HuH-7 (cell line): ENCODE measurements around the gene KCTD15.

Source experiments
- DNase-seq: peaks from one replicate; pipeline ENCODE4 v3.0.0; 2011; ENCODE audit warnings: low spot score

Gene KCTD15

GRCh38 chr19:33797802-33798671, 1.4 kb downstream of the KCTD15 start:
- peak; percentile 63 for DNase-seq

GRCh38 chr19:33798681-33799111, 2.0 kb downstream of the KCTD15 start:
- DNase-seq, result no peak

- no peak for DNase-seq
Observed at GRCh38 chr19:33799476-33799875, 2.8 kb downstream of the KCTD15 start.

DNA sequence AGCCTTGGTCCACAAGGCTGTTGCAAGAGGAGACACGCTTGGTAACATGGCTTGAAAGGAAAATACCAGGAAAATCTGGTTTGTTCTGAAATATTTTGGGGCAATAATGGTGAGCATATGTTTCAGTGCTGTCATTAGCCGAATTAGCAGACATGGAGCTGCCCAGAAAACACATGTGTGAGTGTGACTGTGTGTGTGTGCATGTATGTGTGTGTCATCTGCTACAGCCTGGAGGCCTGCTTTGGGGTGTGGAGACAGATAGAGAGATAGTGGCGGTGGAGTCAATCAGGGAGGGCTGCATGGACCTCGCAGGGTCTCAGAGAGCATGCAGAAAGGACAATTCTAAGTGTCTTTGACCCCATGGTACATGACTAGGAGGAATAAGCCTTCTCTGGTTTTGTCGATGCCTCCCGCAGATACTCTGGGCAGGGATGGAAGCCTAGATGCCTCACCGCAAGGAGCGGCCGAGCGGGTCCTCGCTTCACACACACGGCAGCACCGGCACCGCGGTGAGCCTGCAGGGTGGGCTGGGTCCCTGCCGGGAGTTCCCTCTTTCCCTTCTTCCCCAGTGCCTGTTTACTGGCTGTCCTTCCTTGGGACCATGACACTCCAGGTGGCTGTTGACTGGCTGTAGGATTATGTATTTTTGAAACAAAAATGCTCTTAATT, 3.5 kb downstream of the KCTD15 start:
- DNase-seq, result no peak

DNA sequence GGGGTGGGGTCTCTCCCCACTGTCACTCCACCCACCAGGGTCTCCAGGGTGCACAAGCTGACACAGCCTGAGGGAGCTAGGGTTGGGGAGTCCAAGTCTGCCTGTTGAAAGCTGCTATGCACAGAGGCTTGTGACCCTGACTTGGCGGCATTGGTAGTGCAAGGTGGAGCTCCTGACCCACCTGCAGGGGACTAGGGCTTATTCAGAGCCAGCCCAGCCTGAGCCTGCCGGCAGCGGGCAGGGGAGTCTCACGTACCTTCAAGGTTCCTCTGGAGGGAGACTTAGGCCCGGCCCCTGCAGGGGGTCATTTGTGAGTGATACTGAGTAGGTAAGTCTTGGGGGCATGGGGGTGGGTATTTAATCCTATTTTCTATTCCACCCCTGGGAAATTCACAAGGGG, 4.7 kb downstream of the KCTD15 start:
- no peak for DNase-seq

GRCh38 chr19:33802001-33802400, 5.3 kb downstream of the KCTD15 start:
- DNase-seq, result no peak

- DNase-seq, result no peak
Observed at GRCh38 chr19:33802801-33803200, 6.1 kb downstream of the KCTD15 start.

DNA sequence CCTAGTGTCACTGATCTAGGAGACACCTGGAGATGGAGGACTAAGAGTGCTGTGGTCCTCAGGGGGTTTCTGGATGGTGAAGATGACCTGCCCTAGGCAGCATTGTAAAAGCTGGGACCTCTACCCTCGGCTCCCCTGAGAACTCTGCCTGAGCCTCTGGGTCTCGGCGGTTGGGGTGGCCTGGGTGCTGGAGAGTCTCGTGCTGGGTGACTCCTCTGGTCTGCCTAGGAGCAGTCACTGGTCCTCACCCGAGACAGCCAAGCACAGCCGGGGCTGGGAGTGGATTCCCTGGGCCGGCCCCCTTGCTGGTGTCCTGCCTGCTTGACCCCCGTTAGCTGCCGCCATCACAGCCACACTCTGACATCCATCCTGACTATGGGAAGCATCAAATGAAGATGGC, 6.7 kb downstream of the KCTD15 start:
- DNase-seq, result no peak

- DNase-seq, result peak; percentile 93
Observed at GRCh38 chr19:33804021-33804799, 7.5 kb downstream of the KCTD15 start.

- no peak for DNase-seq
Observed at GRCh38 chr19:33805313-33805712, 8.6 kb downstream of the KCTD15 start.

- DNase-seq, result no peak
Observed at GRCh38 chr19:33805840-33806433, 9.3 kb downstream of the KCTD15 start.

DNA sequence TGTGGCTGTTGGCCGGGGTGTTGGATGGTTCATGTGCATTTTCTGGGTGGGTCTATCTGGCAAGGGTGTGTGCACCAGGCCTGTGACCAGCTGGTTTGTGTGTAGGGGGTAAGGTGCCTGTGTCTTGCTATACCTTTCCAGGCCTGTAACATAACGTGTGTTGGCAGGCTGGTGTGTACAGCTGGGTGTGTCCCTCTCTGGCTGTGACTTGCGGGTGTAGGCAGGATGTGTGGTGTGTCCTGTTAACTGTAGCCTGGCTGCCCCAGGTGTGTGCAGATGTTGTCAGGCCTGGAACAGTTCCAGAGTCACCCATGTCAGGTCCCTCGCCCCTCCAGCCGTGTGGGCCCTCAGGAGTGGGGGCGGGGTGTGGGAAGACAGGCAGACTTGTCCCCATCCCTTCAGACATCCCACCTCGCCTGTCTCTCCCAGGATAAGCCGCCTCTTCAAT, 9.8 kb downstream of the KCTD15 start:
- DNase-seq, result no peak

GRCh38 chr19:33808399-33808798, 11.7 kb downstream of the KCTD15 start:
- no peak for DNase-seq

GRCh38 chr19:33809960-33810359, 13.3 kb downstream of the KCTD15 start:
- no peak for DNase-seq

DNA sequence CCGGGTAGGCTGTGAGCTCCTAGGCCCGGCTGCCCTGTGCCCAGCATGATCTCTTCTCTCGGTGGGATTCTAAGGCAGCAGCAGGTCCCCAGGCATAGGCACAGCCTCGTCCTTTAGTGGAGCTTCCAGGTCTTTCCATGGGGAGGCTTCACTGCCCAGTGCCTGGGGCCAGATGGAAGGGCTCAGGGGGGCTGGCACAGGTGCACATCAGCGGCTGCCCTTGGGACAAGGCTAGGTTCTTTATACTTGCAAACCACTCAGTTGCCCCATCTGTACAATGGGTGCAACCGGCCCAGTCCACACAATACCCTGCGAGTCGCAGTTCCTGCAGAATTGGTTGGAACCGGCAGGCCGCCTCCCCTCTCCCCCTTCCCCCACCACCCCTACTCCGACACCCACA, 14.2 kb downstream of the KCTD15 start:
- no peak for DNase-seq

GRCh38 chr19:33811246-33811645, 14.6 kb downstream of the KCTD15 start:
- DNase-seq, result no peak

DNA sequence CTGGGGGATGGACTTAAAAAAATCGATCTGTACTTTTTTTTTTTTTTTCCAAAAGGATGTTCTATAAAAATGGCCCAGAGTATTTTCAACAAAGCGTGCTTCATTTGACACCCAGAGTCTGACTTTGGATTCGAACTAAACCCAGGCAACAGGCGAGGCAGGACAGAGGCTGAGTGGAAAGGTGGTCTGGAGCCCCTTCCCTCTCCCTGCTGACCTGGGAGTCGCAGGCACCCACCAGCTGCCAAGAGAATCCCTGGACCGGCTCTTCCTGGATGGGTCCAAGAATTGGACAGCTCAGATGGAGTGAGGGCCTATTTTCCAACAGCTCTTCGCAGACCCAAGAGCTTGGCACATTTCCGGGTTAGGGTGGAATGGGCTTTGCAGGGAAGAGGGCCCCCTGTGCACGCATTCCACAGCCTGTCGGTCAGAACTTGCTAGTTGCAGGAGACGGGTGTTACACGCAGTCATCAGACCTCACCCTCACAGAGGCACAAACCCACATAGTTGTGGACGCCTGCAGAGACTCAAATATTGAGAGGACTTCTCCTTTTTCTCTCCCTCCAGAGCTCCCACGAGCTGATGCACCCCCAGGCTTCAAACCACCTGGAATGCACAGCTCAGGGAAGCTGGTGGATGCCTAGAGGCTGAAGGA, 15.2 kb downstream of the KCTD15 start:
- no peak for DNase-seq

DNA sequence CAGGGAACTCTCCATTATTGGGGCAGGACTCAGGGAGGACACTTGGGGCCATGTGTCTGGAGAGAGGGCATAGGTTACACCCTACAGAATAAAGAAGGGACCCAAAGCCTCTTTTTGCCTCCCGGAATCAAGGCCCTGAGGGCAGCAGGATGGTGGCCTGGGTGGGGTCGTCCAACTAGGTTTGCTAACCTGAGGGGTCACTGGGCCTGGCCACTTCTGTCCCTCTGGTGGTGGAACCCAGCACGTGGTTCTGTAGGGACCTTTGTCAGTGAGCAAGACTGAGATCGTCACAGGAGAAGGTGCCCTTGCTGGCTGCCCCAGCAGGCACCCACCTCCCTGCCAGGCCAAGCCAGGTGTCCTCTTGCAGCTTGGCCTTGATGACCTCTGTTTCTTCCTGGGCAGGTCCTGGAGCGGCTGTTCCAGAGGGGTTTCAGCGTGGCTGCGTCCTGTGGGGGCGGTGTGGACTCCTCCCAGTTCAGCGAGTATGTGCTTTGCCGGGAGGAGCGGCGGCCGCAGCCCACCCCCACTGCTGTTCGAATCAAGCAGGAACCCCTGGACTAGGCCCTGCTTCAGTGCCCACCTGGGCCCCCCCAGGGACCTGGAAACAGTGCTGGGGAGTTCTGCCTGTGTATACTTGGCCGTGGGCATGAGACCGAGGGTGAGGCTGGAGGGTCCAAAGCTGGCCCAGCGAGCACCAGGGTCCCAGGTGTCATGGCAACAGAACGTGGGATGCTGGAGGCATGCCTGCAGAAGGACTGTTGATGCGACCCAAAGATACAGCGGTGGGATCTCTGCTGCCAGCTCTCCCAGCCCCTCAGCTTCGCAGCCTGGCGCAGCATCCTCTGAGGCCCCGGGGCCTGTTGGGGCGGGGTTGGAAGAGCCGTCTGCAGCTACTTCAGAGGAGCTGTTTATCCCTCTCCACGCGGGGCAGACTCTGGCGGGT, 16.0 kb downstream of the KCTD15 start:
- DNase-seq, result no peak

DNA sequence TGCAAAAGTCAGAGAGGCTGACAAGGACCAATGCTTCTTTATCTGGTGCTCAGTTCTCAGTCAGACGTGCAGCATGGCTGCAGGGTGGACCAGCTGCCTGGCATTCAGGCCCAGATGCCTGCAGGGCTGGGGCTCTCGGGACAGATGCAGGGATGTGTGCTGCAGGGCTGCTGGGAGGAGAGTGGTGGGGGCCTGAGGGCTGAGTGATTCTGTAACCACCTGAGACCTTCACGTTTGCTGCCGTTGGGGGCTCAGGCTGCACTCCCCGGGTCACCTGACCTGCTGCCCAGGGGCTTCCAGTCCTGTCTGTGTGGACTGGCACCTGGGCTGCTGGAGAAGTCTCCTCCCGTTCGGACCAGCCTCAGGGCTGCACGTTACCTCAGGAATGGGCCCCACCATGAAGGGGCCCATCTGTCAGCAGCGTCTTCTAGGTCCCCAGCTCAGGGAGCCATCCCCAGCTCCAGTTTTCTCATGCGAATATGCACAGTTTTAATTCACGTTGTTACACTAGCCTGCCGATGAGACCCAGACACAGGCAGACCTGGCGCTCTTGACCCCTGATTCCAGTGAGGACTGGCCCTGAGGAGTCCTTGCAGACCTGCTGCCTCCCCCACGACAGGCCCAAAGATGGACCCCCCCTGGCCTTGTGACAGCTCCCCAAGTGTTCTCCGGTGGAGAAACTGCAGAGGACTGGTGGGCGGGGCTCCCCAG, 16.9 kb downstream of the KCTD15 start:
- no peak for DNase-seq
